ENCODE results near the gene CBY2. TPM values are rescaled to one million over a fixed set of nuclear protein-coding genes. Genes with fewer than 3 reads are reported as not detected.

Gene CBY2
- total and polyA plus RNA-seq, 3 donors from 2014 or later: 34.3 to 115 (median 49.1) TPM

- TF ChIP-seq POLR2A (IDR thresholded peaks at IDR 0.05): no peak
- TF ChIP-seq, protein P1, sequence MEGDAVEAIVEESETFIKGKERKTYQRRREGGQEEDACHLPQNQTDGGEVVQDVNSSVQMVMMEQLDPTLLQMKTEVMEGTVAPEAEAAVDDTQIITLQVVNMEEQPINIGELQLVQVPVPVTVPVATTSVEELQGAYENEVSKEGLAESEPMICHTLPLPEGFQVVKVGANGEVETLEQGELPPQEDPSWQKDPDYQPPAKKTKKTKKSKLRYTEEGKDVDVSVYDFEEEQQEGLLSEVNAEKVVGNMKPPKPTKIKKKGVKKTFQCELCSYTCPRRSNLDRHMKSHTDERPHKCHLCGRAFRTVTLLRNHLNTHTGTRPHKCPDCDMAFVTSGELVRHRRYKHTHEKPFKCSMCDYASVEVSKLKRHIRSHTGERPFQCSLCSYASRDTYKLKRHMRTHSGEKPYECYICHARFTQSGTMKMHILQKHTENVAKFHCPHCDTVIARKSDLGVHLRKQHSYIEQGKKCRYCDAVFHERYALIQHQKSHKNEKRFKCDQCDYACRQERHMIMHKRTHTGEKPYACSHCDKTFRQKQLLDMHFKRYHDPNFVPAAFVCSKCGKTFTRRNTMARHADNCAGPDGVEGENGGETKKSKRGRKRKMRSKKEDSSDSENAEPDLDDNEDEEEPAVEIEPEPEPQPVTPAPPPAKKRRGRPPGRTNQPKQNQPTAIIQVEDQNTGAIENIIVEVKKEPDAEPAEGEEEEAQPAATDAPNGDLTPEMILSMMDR (IDR thresholded peaks at IDR 0.05): no peak
- Histone ChIP-seq H3K27me3 (no peaks in the 10 kb centered on the region), H3K4me1 (peaks cover 3% of the 10 kb centered on the region), H3K9me3 (no peaks in the 10 kb centered on the region), H3K36me3 (ENCODE audit: low read depth, missing control alignments) (no peaks in the 10 kb centered on the region), H3K4me3 (no peak overlapping the region), H3K27ac (no peak overlapping the region)
- no peak for DNase-seq
- intact Hi-C loops (cut with DNase I; ENCODE audit: low total_unique reads): no loop called here
- 65 to 74% methylated on average over 4 of the region's 4 CpGs for WGBS, 2 donors
Measured at GRCh38 chr13:45691251-45691650, 10.9 kb upstream of the CBY2 start.

GRCh38 chr13:45691667-45692066 is 10.5 kb upstream of the CBY2 start:
- no peak for TF ChIP-seq POLR2A (IDR thresholded peaks at IDR 0.05)
- TF ChIP-seq, protein P1 (IDR thresholded peaks at IDR 0.05): no peak
- Histone ChIP-seq H3K27me3 (no peaks in the 10 kb centered on the region), H3K36me3 (ENCODE audit: low read depth, missing control alignments) (no peaks in the 10 kb centered on the region), H3K27ac (peak overlapping the region in 1 of 2 donors; percentile 36), H3K4me1 (peaks cover 3% of the 10 kb centered on the region), H3K9me3 (no peaks in the 10 kb centered on the region), H3K4me3 (no peak overlapping the region)
- intact Hi-C loops (cut with DNase I; ENCODE audit: low total_unique reads): no loop called here
- WGBS, 2 donors: 30 to 33% methylated on average over 1 of the region's 1 CpG
- DNase-seq: no peak

DNA sequence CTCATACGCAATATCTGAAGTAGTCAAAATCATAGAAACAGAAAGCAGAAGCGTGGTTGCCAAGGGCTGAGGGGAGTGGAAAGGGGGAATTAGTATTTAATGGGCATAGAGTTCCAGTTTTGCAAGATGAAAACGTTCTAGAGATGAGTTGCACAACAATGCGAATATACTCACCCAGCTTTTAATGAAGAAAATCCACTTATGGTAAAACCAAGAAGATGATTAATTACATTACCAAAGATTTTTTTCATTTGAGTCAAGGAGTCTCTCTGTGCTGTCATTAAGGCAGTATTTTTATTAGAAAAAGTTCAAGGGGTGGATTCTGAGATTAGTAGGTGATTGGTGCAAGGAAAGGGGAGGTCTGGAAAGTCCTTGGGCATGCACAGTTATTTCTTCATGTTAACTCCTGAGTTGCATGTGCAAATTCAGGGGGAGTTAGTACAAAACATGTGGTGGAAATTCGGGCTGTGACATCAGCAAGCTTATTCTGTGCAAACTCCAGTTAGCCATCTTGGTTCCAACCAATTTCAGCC is 6.9 kb upstream of the CBY2 start:
- Histone ChIP-seq H3K4me1 (peaks cover 3% of the 10 kb centered on the region), H3K27me3 (no peaks in the 10 kb centered on the region), H3K9me3 (no peaks in the 10 kb centered on the region), H3K27ac (peak overlapping the region; percentile 21 to 64), H3K36me3 (ENCODE audit: low read depth, missing control alignments) (no peaks in the 10 kb centered on the region), H3K4me3 (no peak overlapping the region)
- intact Hi-C loops (cut with DNase I; ENCODE audit: low total_unique reads): no loop called here
- DNase-seq: no peak
- 37 to 49% methylated on average over 5 of the region's 5 CpGs for WGBS, 2 donors
- TF ChIP-seq, protein P1 (IDR thresholded peaks at IDR 0.05): no peak
- no peak for TF ChIP-seq POLR2A (IDR thresholded peaks at IDR 0.05)

- H3K27ac ChIP-seq: peak overlapping the region; percentile 21 to 64
- no peaks in the 10 kb centered on the region for H3K9me3 ChIP-seq
- no peaks in the 10 kb centered on the region for H3K36me3 ChIP-seq (ENCODE audit: low read depth, missing control alignments)
- H3K4me3 ChIP-seq: no peak overlapping the region
- DNase-seq: no peak
- H3K27me3 ChIP-seq: no peaks in the 10 kb centered on the region
- no peak for TF ChIP-seq POLR2A (IDR thresholded peaks at IDR 0.05)
- TF ChIP-seq, protein P1 (IDR thresholded peaks at IDR 0.05): no peak
- H3K4me1 ChIP-seq: peaks cover 3% of the 10 kb centered on the region
- 87 to 89% methylated on average over 2 of the region's 2 CpGs for WGBS, 2 donors
- intact Hi-C loops (cut with DNase I; ENCODE audit: low total_unique reads): no loop called here
Measured at GRCh38 chr13:45696610-45697226, 5.4 kb upstream of the CBY2 start.
